K562 (cell line): ENCODE data around the gene CNTF. TPM values are rescaled to one million over a fixed set of nuclear protein-coding genes. Genes with fewer than 3 reads are reported as not detected.

Experiments
- ATF7 ChIP-seq: fragments of 450-650 bp; IDR thresholded peaks from 2 replicates; pipeline ENCODE4 v1.7.1; 2014; ENCODE audit warnings: mild to moderate bottlenecking, moderate library complexity
- CAMTA2 ChIP-seq: fragments of 250-450 bp; sonication (Bioruptor Pico); conservative IDR thresholded peaks from 2 replicates; pipeline ENCODE4 v1.5.1; 2022
- FOS ChIP-seq: IDR thresholded peaks from 3 replicates; pipeline ENCODE4 v1.6.1; 2011; ENCODE audit not compliant: insufficient read length; ENCODE audit errors: extremely low read depth
- FOXJ2 ChIP-seq: fragments of 200-800 bp; sonication (Bioruptor generic); IDR thresholded peaks from 2 replicates; pipeline ENCODE4 v1.6.1; 2016; ENCODE audit warnings: missing genetic modification characterization, missing compliant biosample characterization
- GTF2B ChIP-seq: IDR thresholded peaks from 2 replicates; pipeline ENCODE4 v1.6.1; 2011; ENCODE audit not compliant: insufficient read length; ENCODE audit errors: extremely low read depth
- JUNB ChIP-seq: fragments of 450-650 bp; formaldehyde crosslinking; conservative IDR thresholded peaks from 2 replicates; pipeline ENCODE4 v1.4.0; 2020; ENCODE audit warnings: mild to moderate bottlenecking
- NFIX ChIP-seq: fragments of 250-450 bp; sonication (Bioruptor Pico); IDR thresholded peaks from 2 replicates; pipeline ENCODE4 v1.4.0; 2020; ENCODE audit warnings: low read depth, mild to moderate bottlenecking, moderate library complexity
- PCBP2 ChIP-seq: fragments of 200-400 bp; formaldehyde crosslinking; IDR thresholded peaks from 2 replicates; pipeline ENCODE4 v1.6.1; 2018; ENCODE audit warnings: low read length, low read depth, mild to moderate bottlenecking, moderate library complexity; ENCODE audit not compliant: poor library complexity, severe bottlenecking
- POLR2AphosphoS2 ChIP-seq: IDR thresholded peaks from 2 replicates; pipeline ENCODE4 v1.6.1; 2012; ENCODE audit warnings: low read length, improper control_type of control experiment
- PPARD ChIP-seq: fragments of 250-450 bp; sonication (Bioruptor Pico); IDR thresholded peaks from 2 replicates; pipeline ENCODE4 v1.8.0; 2022; ENCODE audit warnings: inconsistent platforms, mild to moderate bottlenecking, moderate library complexity
- SIN3B ChIP-seq: fragments of 450-650 bp; IDR thresholded peaks from 2 replicates; pipeline ENCODE4 v1.6.1; 2017; ENCODE audit warnings: low read depth, mild to moderate bottlenecking, moderate library complexity
- TAF9B ChIP-seq: fragments of 450-650 bp; IDR thresholded peaks from 2 replicates; pipeline ENCODE4 v1.6.1; 2018; ENCODE audit warnings: mild to moderate bottlenecking; ENCODE audit not compliant: partially characterized antibody
- TAL1 ChIP-seq: fragments of 450-650 bp; IDR thresholded peaks from 2 replicates; pipeline ENCODE4 v1.6.1; 2016; ENCODE audit warnings: mild to moderate bottlenecking
- THRAP3 ChIP-seq: fragments of 450-650 bp; IDR thresholded peaks from 2 replicates; pipeline ENCODE4 v1.6.1; 2016; ENCODE audit warnings: mild to moderate bottlenecking, inconsistent platforms, borderline replicate concordance
- VEZF1 ChIP-seq: fragments of 200-800 bp; sonication (Bioruptor generic); IDR thresholded peaks from 2 replicates; pipeline ENCODE4 v1.6.1; 2017; ENCODE audit warnings: missing genetic modification characterization, missing compliant biosample characterization
- XRCC5 ChIP-seq: fragments of 200-400 bp; formaldehyde crosslinking; IDR thresholded peaks from 2 replicates; pipeline ENCODE4 v1.6.1; 2017; ENCODE audit warnings: low read depth, mild to moderate bottlenecking, low read length
- ZMIZ1 ChIP-seq, 2 experiments: fragments of 150-350 bp in 1 of 2; IDR thresholded peaks; 2 replicates each; pipeline ENCODE4 v1.6.1; 2012 to 2016; ENCODE audit warnings: low read depth in 2 of 2, low read length in 2 of 2, mild to moderate bottlenecking in 1 of 2, moderate library complexity in 1 of 2
- ZNF133 ChIP-seq: fragments of 250-450 bp; sonication (Bioruptor Pico); IDR thresholded peaks from 2 replicates; pipeline ENCODE4 v1.4.0; 2020; ENCODE audit warnings: mild to moderate bottlenecking
- ZNF217 ChIP-seq: sonication (generic); formaldehyde crosslinking; IDR thresholded peaks from 2 replicates; pipeline ENCODE4 v1.8.0; 2022; ENCODE audit warnings: mild to moderate bottlenecking, missing genetic modification reagents
- ZNF232 ChIP-seq: sonication (generic); formaldehyde crosslinking; IDR thresholded peaks from 2 replicates; pipeline ENCODE4 v1.8.0; 2022; ENCODE audit warnings: mild to moderate bottlenecking, missing genetic modification reagents
- ZNF24 ChIP-seq: fragments of 450-650 bp; IDR thresholded peaks from 2 replicates; pipeline ENCODE4 v1.6.1; 2016
- ZNF507 ChIP-seq: conservative IDR thresholded peaks from 2 replicates; pipeline ENCODE4 v1.6.1; 2017; ENCODE audit warnings: missing genetic modification characterization, missing compliant biosample characterization
- ZNF589 ChIP-seq: fragments of 200-800 bp; sonication (Bioruptor generic); IDR thresholded peaks from 2 replicates; pipeline ENCODE4 v1.6.1; 2016; ENCODE audit warnings: low read depth, missing genetic modification characterization, missing compliant biosample characterization
- ZNF696 ChIP-seq: fragments of 250-450 bp; sonication (Bioruptor Pico); conservative IDR thresholded peaks from 2 replicates; pipeline ENCODE4 v1.4.0; 2020; ENCODE audit warnings: mild to moderate bottlenecking, moderate library complexity
- polyA plus RNA-seq, 8 experiments: library from polyadenylated mRNA; depleted of rRNA in 4 of 8; stranded (reverse) in 5 of 8; unstranded in 3 of 8; fragments of >200 nt; fragmentation: Nextera tagmentation in 2 of 8; fragmentation: Illumina TruSeq in 1 of 8; extraction: Ambion mirVana in 2 of 8; extraction: Trizol in 1 of 8; gene quantifications; 2 replicates each; pipeline versions ENCODE4 v1.2.1 to v1.2.3, GENCODE V29; 2011 to 2014; ENCODE audit warnings: inconsistent platforms in 1 of 8, missing spikeins in 1 of 8
- total RNA-seq, 7 experiments: library from RNA; depleted of rRNA in 6 of 7; stranded (reverse); fragments of >200 nt in 6 of 7; fragmentation: Illumina TruSeq in 2 of 7; extraction: Trizol in 2 of 7; gene quantifications; 2 replicates each; pipeline versions ENCODE4 v1.2.1 to v1.2.3, GENCODE V29; 2011 to 2021; ENCODE audit warnings: low replicate concordance in 1 of 7

The CNTF gene
- total and polyA plus RNA-seq, 9 of the 15 experiments (the other 6 are each of a cell fraction or from before 2014, with no cell fraction given): 0.17 to 5.0 (median 2.3) TPM

GRCh38 chr11:58579192-58580129 lies 43.0 kb upstream of the CNTF start (continued):
- TF ChIP-seq ZNF696 (no peak), GTF2B (no peak), TAL1 (no peak; the same call in 1 of the 2 replicates), PPARD (CRISPR knock-in tag) (no peak), NFIX (CRISPR knock-in tag) (no peak), SIN3B (peak; percentile 86), ZNF217 (CRISPR knock-in tag) (no peak), ZNF507 (no peak), THRAP3 (peak; percentile 90; the same call in 1 of the 2 replicates), ATF7 (peak; percentile 83), POLR2AphosphoS2 (no peak; the same call in 1 of the 2 replicates), XRCC5 (peak; percentile 75), FOXJ2 (tag) (no peak), ZNF24 (0 out of 2 replicates have a peak, but pooled peaks have one; percentile 24), VEZF1 (peak; percentile 91), ZNF232 (CRISPR knock-in tag) (no peak), ZNF589 (CRISPR knock-in tag) (peak; percentile 42; the same call in 1 of the 2 replicates), ZMIZ1 (IDR thresholded peaks at IDR 0.05; ENCODE audit: low read depth in 2 of 2, low read length in 2 of 2) (no peak; a peak in 1 of 4 replicates), CAMTA2 (CRISPR knock-in tag) (no peak), FOS (no peak), ZNF133 (CRISPR knock-in tag) (no peak), TAF9B (peak; percentile 87), PCBP2 (peak; percentile 46), JUNB (no peak)
